Neutrophil (primary cell): ENCODE results near the gene FERMT2.

Experiments used
- H3K27ac ChIP-seq: fragments of 200-600 bp; sonication (generic); 2 replicates; pipeline ENCODE4 v1.5.1; 2016; ENCODE audit warnings: mild to moderate bottlenecking, moderate library complexity
- H3K27me3 ChIP-seq: fragments of 200-600 bp; sonication (generic); 2 replicates; pipeline ENCODE4 v1.6.0; 2016; ENCODE audit warnings: mild to moderate bottlenecking
- H3K36me3 ChIP-seq: fragments of 200-600 bp; sonication (generic); 2 replicates; pipeline ENCODE4 v1.5.1; 2017
- H3K4me1 ChIP-seq, 2 experiments: fragments of 200-600 bp in 1 of 2; sonication (generic) in 1 of 2; 1 replicate in 1 of 2; 2 replicates in 1 of 2; pipeline versions ENCODE4 v1.5.1 to v1.6.1; 2013 to 2016; ENCODE audit warnings: low read depth in 1 of 2, low read length in 1 of 2, mild to moderate bottlenecking in 1 of 2, moderate library complexity in 1 of 2; ENCODE audit not compliant: control insufficient read depth in 1 of 2, insufficient read depth in 1 of 2
- H3K4me3 ChIP-seq, 2 experiments: fragments of 200-600 bp in 1 of 2; sonication (generic) in 1 of 2; 1 replicate in 1 of 2; 2 replicates in 1 of 2; pipeline ENCODE4 v1.5.1; 2013 to 2016; ENCODE audit warnings: low read depth in 1 of 2, low read length in 1 of 2, mild to moderate bottlenecking in 1 of 2, moderate library complexity in 1 of 2
- H3K9me3 ChIP-seq: fragments of 200-600 bp; sonication (generic); 2 replicates; pipeline ENCODE4 v1.5.1; 2016
- CTCF ChIP-seq: fragments of 200-600 bp; sonication (generic); IDR thresholded peaks from 2 replicates; pipeline ENCODE4 v1.5.1; 2016; ENCODE audit warnings: antibody characterized with exemption

The FERMT2 gene

GRCh38 chr14:52850451-52850909 lies 100.4 kb downstream of the FERMT2 start:
- TF ChIP-seq CTCF, result no peak
- H3K9me3 ChIP-seq, result no peaks in the 10 kb centered on the region
- H3K27me3 ChIP-seq, result no peaks in the 10 kb centered on the region

GRCh38 chr14:52848626-52849025 lies 102.2 kb downstream of the FERMT2 start:
- H3K9me3 ChIP-seq, result no peaks in the 10 kb centered on the region
- H3K27ac ChIP-seq, result no peak overlapping the region
- H3K4me3 ChIP-seq, result no peak overlapping the region
- no peaks in the 10 kb centered on the region for H3K27me3 ChIP-seq
- H3K4me1 ChIP-seq, result no peaks in the 10 kb centered on the region
- no peaks in the 10 kb centered on the region for H3K36me3 ChIP-seq
- TF ChIP-seq CTCF, result no peak

More at GRCh38 chr14:52850451-52850909, 100.4 kb downstream of the FERMT2 start:
- no peaks in the 10 kb centered on the region for H3K36me3 ChIP-seq
- H3K4me3 ChIP-seq, result no peak overlapping the region
- H3K4me1 ChIP-seq, result no peaks in the 10 kb centered on the region
- no peak overlapping the region for H3K27ac ChIP-seq

GRCh38 chr14:52846591-52846990 lies 104.3 kb downstream of the FERMT2 start:
- Histone ChIP-seq H3K27ac (no peak overlapping the region), H3K36me3 (no peaks in the 10 kb centered on the region)

GRCh38 chr14:52845081-52845480 lies 105.8 kb downstream of the FERMT2 start:
- no peaks in the 10 kb centered on the region for H3K36me3 ChIP-seq
- H3K4me1 ChIP-seq, result no peaks in the 10 kb centered on the region
- no peak for TF ChIP-seq CTCF
- no peak overlapping the region for H3K4me3 ChIP-seq
- H3K9me3 ChIP-seq, result no peaks in the 10 kb centered on the region
- H3K27me3 ChIP-seq, result no peaks in the 10 kb centered on the region
- no peak overlapping the region for H3K27ac ChIP-seq

More at GRCh38 chr14:52846591-52846990, 104.3 kb downstream of the FERMT2 start:
- Histone ChIP-seq H3K4me1 (no peaks in the 10 kb centered on the region), H3K4me3 (no peak overlapping the region), H3K27me3 (no peaks in the 10 kb centered on the region), H3K9me3 (no peaks in the 10 kb centered on the region)
- TF ChIP-seq CTCF, result no peak

GRCh38 chr14:52844262-52845060 lies 106.4 kb downstream of the FERMT2 start:
- H3K27me3 ChIP-seq, result no peaks in the 10 kb centered on the region
- no peak overlapping the region for H3K4me3 ChIP-seq
- no peaks in the 10 kb centered on the region for H3K9me3 ChIP-seq
- H3K4me1 ChIP-seq, result no peaks in the 10 kb centered on the region
- no peaks in the 10 kb centered on the region for H3K36me3 ChIP-seq
- H3K27ac ChIP-seq, result no peak overlapping the region
- no peak for TF ChIP-seq CTCF
